Measurements from ENCODE around the gene TM4SF4. TPM values are rescaled to one million over a fixed set of nuclear protein-coding genes. Genes with fewer than 3 reads are reported as not detected.
A peak's percentile ranks its signal among the peaks of the same experiment; 100 is the strongest.

TM4SF4 gene
- total and polyA plus RNA-seq, 7 donors: 0.07 to 0.66 (median 0.13) TPM; not detected in 4

- intact Hi-C loops (cut with DNase I): loop anchor here (2.0 to 10.0 kb wide), 3 partner anchors 89 to 367 kb away; no protein-coding TSS in a partner anchor
- ATAC-seq: no peak
- TF ChIP-seq, protein P1, sequence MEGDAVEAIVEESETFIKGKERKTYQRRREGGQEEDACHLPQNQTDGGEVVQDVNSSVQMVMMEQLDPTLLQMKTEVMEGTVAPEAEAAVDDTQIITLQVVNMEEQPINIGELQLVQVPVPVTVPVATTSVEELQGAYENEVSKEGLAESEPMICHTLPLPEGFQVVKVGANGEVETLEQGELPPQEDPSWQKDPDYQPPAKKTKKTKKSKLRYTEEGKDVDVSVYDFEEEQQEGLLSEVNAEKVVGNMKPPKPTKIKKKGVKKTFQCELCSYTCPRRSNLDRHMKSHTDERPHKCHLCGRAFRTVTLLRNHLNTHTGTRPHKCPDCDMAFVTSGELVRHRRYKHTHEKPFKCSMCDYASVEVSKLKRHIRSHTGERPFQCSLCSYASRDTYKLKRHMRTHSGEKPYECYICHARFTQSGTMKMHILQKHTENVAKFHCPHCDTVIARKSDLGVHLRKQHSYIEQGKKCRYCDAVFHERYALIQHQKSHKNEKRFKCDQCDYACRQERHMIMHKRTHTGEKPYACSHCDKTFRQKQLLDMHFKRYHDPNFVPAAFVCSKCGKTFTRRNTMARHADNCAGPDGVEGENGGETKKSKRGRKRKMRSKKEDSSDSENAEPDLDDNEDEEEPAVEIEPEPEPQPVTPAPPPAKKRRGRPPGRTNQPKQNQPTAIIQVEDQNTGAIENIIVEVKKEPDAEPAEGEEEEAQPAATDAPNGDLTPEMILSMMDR (IDR thresholded peaks at IDR 0.05): no peak
- no peak for DNase-seq
- H3K4me3 ChIP-seq: no peak overlapping the region
- H3K36me3 ChIP-seq (ENCODE audit: insufficient read depth in 1 of 2, low read depth in 1 of 2): no peaks in the 10 kb centered on the region
- no peaks in the 10 kb centered on the region for H3K9me3 ChIP-seq
- WGBS, 3 donors: 63 to 73% (median 71%) methylated on average over 2 of the region's 2 CpGs
- peaks cover 13% of the 10 kb centered on the region for H3K4me1 ChIP-seq
- H3K27ac ChIP-seq: no peak overlapping the region
- no peaks in the 10 kb centered on the region for H3K27me3 ChIP-seq (ENCODE audit: insufficient read depth in 3 of 3, low read length in 2 of 3)
Observed at GRCh38 chr3:149481491-149481890, 7.0 kb downstream of the TM4SF4 start.

GRCh38 chr3:149486726-149487125 is 12.2 kb downstream of the TM4SF4 start:
- Histone ChIP-seq H3K27ac (no peak overlapping the region), H3K27me3 (ENCODE audit: insufficient read depth in 3 of 3, low read length in 2 of 3) (no peaks in the 10 kb centered on the region), H3K4me3 (no peak overlapping the region), H3K9me3 (peaks cover 4% of the 10 kb centered on the region), H3K4me1 (peaks cover 9% of the 10 kb centered on the region), H3K36me3 (ENCODE audit: insufficient read depth in 1 of 2, low read depth in 1 of 2) (no peaks in the 10 kb centered on the region)
- no peak for DNase-seq
- no peak for ATAC-seq
- 85 to 90% (median 85%) methylated on average over 5 of the region's 5 CpGs for WGBS, 3 donors
- TF ChIP-seq, protein P1 (IDR thresholded peaks at IDR 0.05): no peak
- intact Hi-C loops (cut with DNase I): loop anchor here in 1 of 2 donors (10.0 kb wide), 1 partner anchor 372 kb away; no protein-coding TSS in a partner anchor

- Histone ChIP-seq H3K4me1 (peaks cover 9% of the 10 kb centered on the region), H3K27ac (no peak overlapping the region), H3K36me3 (ENCODE audit: insufficient read depth in 1 of 2, low read depth in 1 of 2) (no peaks in the 10 kb centered on the region), H3K4me3 (no peak overlapping the region), H3K27me3 (ENCODE audit: insufficient read depth in 3 of 3, low read length in 2 of 3) (no peaks in the 10 kb centered on the region), H3K9me3 (peaks cover 4% of the 10 kb centered on the region)
- WGBS, 3 donors: 72 to 83% (median 72%) methylated on average over 6 of the region's 6 CpGs
- no peak for ATAC-seq
- DNase-seq: no peak
- TF ChIP-seq, protein P1 (IDR thresholded peaks at IDR 0.05): peak; percentile 20
- intact Hi-C loops (cut with DNase I): loop anchor here in 1 of 2 donors (10.0 kb wide), 1 partner anchor 373 kb away; no protein-coding TSS in a partner anchor
Observed at GRCh38 chr3:149487598-149488197, 13.2 kb downstream of the TM4SF4 start.

- no peak for DNase-seq
Observed at GRCh38 chr3:149489060-149489690, 14.7 kb downstream of the TM4SF4 start.

More at GRCh38 chr3:149489060-149489690, 14.7 kb downstream of the TM4SF4 start:
- H3K36me3 ChIP-seq (ENCODE audit: insufficient read depth in 1 of 2, low read depth in 1 of 2): no peaks in the 10 kb centered on the region
- H3K4me1 ChIP-seq: peaks cover 9% of the 10 kb centered on the region
- ATAC-seq: peak; percentile 54 to 68 (median 62)
- H3K27ac ChIP-seq: no peak overlapping the region
- TF ChIP-seq, protein P1 (IDR thresholded peaks at IDR 0.05): peak; percentile 18
- intact Hi-C loops (cut with DNase I): loop anchor here in 1 of 2 donors (10.0 kb wide), 1 partner anchor 374 kb away; no protein-coding TSS in a partner anchor
- H3K9me3 ChIP-seq: peaks cover 4% of the 10 kb centered on the region
- H3K4me3 ChIP-seq: no peak overlapping the region
- no peaks in the 10 kb centered on the region for H3K27me3 ChIP-seq (ENCODE audit: insufficient read depth in 3 of 3, low read length in 2 of 3)
- 36 to 42% (median 36%) methylated on average over 6 of the region's 6 CpGs for WGBS, 3 donors
